Measurements from ENCODE around the gene CCDC91.

CCDC91 gene, protein sequence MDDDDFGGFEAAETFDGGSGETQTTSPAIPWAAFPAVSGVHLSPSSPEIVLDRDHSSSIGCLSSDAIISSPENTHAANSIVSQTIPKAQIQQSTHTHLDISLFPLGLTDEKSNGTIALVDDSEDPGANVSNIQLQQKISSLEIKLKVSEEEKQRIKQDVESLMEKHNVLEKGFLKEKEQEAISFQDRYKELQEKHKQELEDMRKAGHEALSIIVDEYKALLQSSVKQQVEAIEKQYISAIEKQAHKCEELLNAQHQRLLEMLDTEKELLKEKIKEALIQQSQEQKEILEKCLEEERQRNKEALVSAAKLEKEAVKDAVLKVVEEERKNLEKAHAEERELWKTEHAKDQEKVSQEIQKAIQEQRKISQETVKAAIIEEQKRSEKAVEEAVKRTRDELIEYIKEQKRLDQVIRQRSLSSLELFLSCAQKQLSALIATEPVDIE

DNA sequence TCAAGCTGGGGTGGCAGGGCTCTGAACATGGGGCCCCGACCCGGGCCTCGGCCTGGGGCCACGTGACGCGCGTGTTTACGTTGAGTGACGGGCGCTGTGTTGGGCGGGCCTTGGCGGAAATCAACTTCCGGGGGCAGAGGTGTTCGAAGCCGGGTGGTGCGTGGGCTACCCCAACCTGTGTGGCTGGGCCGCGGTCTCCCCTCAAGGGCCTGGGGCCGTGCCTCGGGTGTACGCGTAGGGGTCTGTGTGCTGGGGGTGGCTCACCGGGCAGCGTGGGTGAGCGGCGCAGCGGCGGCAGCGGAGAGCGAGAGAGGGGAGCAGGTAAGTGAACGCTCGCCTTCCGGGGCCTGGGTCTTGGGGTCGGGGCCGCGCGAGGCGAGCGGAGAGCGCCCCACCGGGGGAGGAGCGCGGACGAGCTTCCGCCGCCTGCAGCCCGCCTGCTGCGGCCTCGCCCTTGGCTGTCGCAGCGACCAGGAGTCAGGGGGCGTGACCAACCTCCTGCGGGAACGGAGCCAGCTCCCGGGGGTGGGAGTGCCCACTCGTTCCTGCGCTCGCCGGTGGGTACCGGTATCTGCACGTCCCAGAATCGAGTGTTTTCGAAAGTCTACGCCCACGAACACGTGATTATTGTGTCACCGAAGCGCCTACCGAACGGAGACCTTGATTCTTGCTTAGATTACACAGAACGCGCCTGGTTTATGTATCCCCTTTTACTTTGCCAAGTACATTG is at the start of gene CCDC91:
Gene CCDC91, plus strand, starts transcription at position 136 of the 730 bp plus-strand sequence. CDS start 66,760 bp downstream, outside the sequence.
- DNase-seq = peak; percentile 76 to 80

DNA sequence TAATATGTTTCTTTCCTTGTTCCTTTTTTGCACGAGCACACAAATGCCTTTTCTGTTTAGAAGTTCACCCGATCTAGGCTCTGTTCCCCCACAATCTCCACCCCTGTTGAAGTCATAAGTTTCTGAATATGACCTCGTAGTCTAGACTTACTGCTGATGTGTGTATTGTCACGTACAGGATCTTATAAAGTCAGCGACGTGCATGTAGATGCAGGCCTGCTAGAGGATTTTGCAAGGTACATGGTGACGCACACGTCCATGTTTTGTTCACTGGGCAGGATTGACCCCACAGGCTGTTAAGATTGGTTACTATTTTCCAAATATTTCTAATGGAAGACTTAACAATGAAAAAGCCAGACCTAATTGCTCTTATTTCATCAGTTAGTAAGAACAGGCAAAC is 46.2 kb upstream of the CCDC91 start:
- no peak for DNase-seq

DNA sequence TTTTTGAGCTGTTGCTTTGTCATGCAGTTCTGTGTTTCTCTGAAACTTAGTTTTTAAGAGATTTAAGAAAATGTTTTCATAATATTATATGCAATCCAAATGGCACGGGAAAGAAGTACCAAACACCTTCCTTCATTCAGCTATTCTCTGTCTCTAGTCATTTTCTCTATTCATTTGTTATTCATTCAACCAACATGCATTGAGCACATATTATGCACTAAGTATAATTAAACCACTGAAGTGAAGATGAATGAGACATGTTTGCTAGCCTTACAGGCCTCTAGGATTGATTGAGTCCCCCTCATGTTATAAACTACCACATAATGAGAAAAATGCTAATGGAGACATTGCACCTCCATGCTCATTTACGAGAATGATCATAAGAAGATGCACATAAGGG is 45.7 kb upstream of the CCDC91 start:
- no peak for DNase-seq

DNA sequence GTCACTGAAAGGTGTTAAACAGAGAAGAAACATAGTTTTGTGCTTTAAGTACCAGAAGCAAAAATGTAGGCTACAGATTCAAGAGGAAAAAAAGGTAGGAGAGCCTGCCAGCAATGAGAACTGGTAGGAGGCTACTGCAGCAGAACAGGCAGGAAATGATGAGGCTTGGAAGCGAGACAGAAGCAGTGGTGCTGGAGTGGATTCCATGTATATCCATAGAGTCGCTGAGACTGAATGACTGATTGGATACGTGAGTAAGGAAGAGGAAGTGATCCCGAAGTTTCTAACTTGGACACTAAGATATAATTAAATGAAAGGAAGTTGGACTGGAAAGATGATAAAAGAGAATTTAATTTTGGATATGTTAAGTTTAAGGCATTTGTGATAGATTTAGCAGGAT is 45.0 kb upstream of the CCDC91 start:
- no peak for DNase-seq

DNA sequence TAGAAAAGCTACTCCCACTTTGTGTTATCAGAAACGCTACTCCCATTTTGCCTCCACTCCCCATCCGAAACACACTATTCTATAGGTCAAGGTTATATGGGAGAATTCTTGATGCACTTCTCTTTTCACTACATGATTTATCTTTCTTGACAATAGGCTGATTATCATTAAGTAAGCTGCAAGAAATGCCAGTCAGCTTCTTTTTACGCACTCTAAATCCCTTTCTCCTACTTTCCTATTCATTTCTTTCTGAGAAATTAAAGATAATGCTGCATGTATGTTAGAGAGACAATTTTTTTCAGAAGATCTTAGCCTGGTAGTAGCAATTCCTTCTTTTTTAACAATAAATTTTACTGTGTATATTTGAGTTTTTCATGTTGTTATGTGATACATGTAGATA is 41.0 kb upstream of the CCDC91 start:
- DNase-seq = no peak

DNA sequence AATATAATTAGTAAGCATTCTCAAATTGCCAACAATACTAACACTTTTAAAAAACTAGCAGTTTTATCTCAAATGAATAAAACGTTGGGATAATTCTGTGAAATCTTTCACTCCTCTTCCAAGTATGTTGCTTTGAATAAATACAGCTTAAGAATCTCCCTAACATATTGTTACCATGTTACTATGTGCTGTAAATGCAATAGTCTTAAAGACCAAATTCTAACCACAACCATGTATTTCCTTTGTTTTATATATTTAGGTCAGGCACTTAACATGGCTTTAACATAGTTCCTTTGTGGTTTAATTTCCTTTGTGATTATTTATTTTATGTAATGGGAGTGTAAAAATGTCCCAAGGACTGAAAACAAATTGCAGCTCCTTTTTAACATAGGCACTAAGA is 33.9 kb upstream of the CCDC91 start:
- no peak for DNase-seq

DNA sequence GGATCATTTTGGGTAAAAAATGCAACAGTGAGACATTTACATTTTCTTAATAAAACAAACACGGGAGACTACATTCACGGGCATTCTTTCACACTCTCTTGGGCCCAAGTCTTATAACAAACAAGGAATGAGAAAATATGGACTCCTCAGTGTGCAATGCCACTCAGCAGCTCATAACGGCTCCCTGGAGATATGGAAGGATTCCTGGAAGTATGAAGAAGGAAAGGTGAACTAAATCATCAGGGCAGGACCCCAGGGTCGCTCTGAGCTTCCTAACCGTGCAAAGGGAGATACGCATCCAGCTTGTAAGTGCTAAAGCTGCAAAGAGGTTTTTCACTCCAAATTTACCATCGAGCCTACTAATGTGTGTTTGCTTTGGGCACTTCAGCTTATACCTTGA is 33.5 kb upstream of the CCDC91 start:
- DNase-seq = no peak

DNA sequence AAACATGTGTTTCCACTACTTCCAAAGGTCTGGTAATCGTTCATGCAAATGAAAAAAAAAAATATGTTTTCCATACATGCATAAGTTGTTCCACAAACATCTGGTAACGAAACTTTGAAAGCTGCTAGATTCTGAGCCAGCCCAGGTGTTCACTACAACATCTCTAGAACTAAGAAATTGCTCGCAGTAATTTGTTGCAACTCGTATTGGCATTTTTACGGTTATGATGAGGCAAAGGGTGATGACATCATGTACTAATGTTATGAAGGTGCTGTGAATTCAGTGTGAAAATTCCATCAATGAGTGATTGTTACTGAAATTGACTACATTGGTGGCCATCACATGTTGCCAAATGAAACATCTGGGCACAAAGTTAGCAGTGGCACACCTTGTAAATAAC is 31.9 kb upstream of the CCDC91 start:
- DNase-seq = no peak

DNA sequence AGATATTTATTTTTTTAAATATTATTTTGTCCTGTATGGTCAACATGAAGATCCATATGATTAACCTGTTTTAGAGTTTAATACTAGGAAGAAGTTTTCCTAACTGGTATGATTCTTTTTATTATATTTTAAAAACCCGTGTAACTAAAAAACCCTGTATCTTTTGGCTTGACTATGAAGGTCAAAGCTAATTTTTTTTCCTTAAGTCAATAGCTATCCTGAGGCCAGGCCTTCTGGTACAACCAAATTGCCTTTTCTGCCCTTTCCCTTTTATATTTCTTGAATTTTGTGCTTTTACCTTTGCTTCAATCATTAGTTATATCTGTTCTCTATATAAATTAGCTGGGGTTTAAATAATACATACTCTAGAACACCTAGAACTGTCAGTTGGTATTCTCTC is 30.6 kb upstream of the CCDC91 start:
- no peak for DNase-seq

DNA sequence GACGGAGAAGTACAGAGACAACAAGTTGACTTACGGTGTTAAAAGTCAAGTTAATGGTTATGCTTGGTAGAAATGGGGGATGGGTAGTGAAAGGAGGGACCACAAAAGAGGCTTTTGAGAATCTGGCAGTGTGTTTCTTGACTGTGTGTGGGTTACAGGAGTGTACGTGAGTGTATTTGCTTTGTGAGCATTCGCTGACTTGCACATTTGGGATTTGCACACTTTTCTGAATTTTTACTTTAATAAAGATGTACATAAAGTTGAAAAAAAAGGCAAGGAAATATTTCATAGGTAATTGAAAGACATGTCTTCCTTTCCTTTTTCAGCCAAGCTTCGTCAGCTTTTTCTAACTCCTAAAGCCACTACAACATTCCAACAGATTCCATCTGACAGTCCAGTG is 28.6 kb upstream of the CCDC91 start:
- DNase-seq = no peak

DNA sequence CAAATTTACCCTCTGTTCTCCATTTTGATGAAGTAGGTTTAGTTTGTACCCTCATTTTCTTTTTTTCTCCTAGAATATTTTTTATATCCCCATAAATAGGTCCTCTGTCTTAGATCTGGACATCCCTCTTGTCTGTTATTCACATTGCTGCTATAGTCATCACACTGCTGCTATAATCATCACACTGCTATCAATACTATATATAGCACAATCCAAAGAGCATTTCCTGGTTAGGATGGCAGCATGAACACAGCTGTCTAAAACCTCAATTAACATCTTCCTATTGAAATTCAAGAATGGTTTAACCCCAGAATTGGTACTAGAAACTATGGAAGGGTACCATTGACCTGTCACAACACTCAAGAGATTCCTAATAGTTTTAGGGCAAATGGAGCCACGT is 27.6 kb upstream of the CCDC91 start:
- no peak for DNase-seq

DNA sequence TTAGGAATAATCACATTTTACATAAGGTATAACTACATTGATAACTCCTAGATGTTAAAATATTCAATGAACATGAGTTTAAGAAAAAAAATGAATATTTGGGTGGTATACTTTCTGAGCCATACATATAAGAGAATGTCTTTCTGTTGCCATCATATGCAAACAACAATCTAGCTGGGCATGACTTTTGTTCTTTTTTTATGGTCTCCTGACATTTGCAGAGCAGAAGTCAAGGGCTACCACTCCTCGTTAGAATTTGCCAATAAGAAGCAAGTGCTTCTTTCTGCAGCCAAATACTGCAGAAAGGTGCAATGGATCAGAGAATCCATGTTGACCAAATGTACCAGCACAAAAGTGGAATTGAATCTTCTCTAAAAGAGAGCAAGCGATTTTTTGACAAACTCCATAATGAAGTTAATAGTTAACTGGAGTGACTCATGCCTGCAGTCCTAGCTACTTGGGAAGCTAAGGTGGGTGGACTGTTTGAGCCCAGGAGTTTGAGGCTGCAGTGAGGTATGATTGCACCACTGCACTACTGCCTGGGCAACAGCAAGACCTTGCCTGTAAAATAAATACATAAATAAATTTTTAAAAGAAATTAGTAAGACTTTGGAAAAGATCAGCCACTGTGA is 25.5 kb upstream of the CCDC91 start:
- DNase-seq = no peak

DNA sequence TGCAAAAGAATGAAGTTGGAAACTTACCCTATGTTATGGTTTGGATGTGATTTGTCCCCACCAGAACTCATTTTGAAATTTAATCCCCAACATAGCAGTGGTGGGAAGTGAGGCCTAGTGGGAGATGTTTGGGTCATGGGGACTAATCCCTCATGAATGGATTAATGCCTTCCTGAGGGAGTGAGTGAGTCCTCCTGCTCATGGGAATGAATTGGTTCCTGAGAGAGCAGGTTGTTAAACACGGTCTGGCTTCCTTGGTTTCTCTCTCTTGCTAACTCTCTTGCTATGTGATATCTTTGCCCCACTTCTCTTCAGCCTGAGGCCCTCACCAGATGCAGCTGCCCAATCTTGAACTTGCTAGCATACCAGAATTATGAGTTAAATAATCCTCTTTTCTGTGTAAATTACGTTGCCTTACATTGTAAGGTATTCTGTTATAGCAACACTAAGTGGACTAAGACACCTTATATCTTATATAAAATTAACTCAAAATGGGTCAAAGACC is 22.2 kb upstream of the CCDC91 start:
- no peak for DNase-seq

DNA sequence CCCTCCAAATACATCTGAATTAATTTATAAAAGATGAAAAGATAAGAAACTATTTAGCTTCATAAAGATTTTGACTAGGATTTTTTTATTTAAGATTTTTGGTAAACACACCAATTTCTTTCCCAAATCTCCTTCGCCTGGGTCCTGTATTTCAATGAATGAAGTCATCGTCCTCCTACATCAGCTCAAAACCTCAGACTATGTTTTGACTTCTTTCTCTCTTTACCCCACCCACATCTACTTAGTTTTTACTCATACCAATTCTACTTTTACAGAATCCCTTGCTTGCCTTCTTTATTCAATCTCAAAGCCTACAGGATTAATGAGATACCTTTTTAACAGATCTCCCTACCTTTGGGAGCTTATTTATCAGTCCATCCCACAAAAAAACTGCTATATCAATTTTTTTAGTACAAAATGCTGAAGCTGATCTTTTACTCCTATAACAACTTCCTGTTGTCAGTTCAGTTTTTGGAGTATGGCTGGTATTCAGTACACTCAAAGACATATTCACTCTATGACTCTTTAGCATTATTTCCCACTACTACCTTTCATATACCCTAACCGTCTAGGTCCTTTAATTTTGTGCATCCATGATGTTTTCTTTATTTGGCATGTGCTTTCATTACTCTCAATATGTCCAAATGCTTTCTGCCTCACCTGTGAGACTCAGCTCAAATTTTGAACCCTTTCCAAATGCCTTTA is 18.7 kb upstream of the CCDC91 start:
- no peak for DNase-seq

DNA sequence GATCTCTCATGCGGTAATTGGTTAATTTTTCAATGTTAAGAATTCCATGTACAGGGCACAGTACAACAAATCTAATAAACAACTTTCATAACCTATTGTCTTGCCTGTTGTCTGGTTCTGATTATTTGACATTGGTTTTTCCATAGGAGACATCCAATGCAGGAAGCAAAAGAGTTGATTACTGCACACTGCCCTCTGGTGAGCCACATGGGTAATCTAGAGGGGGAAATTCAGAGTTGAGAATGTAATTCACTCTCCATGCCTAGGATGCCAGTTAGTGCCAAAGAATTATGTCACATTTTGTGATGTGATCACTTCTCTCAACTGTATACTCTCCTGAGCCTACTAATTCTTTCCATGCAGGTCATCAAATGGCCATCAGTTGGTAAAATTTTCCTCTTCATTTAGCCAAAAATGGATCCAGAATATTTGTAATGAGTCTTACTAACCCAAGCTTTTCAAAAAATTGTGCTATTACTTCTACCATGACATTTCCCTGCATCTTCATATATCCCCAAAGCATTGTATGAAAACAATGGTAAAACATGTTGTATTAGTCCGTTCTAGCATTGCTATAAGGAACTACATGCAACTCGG is 17.7 kb upstream of the CCDC91 start:
- DNase-seq = peak; percentile 30 to 59

DNA sequence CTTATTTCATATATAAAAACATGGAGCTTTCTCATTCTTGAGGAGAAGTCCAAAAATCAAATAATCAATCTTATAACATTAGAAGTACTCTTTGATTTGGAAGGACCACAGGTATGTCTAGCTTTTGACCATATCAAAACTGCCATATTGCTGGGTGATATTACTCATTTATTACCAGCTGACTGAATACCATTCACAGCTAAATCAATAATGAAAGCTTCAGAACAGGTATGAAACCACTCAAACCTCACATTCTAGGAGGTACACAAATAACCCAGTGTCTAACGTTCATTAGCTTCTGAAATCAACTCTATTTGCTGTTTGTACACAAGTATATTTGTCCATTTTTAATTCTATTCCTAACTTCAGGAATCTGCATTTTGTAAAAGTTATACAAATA is 16.8 kb upstream of the CCDC91 start:
- DNase-seq = no peak

DNA sequence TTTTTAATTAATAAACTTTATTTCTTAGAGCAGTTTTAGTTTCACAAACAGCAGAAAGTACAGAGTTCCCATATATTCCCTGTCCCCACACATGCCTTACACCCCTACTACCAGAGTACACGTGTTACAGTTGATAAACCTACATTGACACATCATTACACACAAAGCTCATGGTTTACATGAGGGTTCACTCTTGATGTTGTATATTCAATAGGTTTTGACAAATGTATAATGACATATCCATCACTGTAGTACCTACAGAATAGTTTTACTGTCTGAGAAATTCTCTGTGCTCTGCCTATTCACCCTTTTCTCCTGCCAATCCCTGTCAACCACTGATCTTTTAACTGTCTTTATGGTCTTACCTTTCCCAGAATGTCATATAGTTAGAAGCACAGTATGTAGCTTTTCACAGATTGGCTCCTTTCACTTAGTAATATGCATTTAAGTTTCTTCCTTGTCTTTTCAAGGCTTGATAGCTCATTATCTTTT is 15.1 kb upstream of the CCDC91 start:
- no peak for DNase-seq

DNA sequence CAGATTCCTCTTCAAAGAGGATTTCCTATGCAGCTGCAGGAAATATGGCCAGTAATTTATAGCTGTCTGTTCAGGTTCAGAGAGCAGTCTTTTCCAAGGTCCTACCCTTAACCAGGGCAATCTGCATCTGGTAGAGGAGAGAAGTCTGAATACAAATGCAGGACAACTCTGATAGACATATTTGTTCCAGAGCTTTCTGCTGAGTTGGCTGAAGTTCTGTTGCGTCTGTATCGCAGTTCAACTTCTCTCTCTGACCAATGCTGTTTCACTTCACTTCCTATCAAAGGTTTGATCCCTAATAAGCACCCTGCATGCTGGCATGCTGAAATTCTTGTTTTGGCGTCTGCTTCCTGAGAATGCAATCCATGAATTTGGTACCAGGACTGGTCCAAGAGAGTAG is 14.0 kb upstream of the CCDC91 start:
- DNase-seq = no peak

DNA sequence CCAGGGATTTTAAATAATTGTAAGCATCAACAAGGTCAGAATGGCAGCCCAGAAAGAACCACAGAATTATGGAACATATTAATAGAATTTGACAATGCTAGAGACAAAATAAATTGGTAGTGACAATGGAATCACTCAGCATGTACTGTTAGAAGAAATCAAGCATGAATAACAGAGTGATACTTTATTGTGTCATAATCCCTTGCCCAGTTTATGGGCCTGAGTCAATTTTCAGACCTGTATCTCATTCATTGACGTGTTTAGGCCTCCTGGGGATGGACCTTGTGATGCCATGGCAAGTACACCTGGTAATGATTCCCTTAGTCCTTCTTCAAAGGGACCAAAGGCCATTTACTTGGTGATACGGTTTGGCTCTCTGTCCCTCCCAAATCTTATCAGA is 12.8 kb upstream of the CCDC91 start:
- no peak for DNase-seq

DNA sequence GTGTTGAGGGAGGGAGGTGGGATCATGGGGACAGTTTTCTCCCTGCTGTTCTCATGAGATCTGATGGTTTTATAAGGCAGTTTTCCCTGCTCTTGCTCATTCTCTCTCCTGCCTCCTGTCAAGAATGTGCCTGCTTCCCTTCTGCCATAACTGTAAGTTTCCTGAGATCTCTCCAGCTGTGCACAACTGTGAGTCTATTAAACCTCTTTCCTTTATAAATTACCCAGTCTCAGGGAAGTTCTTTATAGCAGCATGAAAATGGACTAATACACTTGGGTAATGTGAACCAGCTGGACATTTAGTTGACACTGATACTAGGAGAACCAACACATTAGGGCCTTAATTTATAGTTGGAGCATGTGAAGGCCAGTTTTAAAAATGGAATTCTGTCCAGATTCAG is 12.4 kb upstream of the CCDC91 start:
- DNase-seq = no peak

DNA sequence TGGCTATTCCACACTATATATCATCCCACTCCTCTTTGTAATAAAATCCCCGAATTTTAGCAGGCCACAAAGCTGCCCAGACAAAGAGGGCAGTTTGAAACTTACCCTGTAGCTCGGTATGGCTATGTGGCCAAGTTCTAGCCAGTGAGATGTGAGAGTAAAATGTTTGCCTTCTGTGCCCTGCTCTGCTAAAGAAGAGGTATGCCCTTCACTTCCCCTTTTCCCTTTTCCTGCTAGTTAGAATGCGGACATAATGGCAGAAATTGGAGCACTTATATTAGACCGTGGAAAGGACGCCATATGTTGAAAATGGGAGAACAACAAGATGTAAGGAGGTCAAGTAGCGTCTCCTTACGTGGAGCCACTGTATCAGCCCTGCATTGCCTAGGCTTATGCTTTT is 11.5 kb upstream of the CCDC91 start:
- DNase-seq = no peak

DNA sequence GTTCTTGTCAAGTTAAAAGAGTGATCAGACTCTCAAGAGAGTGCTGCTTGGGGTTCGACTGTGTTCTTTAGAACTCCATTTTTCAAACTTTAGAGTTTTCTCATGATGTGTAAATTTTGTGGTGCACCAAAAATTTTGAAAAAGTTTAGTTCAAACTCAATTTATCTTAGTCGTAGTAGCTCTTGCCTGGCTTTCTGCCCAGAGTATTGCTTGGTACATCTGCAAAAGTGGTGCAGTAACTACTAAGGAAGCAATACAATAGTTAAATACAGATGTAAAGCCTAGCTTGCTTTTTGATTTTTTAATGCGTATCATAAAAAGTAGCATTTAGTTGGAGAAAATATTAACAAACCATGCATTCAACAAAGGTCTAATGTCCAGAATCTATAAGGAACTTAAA is 9.5 kb upstream of the CCDC91 start:
- DNase-seq = no peak

DNA sequence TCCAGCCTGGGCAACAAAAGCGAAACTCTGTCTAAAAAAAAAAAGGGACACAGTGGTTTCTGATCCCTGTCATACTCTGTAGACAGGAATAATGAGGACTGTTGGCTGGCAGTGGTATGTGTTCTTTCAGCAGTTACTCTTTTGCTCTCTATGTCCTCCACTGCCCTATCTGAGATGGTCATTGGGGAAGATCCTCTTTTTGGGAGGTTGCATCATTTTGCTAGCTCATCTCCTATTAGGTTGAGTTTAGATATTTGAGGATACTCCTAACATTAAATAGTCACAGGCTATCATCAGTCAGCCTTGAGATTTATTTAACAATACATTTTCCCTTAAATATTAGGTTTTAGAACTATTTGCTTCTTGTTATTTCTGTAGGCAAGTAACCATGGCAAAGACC is 5.9 kb upstream of the CCDC91 start:
- DNase-seq = no peak

Measured in SHP77 (cell line).